H1 (cell line): ENCODE results near the gene CCDC60.

ENCODE experiments used
- JUND ChIP-seq: IDR thresholded peaks from 2 replicates; pipeline ENCODE4 v1.6.1; 2011; ENCODE audit warnings: mild to moderate bottlenecking, improper control_type of control experiment, low read length
- TF ChIP-seq, protein P1 (sequence below): IDR thresholded peaks from 2 replicates; pipeline ENCODE4 v1.6.1; 2011; ENCODE audit warnings: low read length, improper control_type of control experiment

DNA sequence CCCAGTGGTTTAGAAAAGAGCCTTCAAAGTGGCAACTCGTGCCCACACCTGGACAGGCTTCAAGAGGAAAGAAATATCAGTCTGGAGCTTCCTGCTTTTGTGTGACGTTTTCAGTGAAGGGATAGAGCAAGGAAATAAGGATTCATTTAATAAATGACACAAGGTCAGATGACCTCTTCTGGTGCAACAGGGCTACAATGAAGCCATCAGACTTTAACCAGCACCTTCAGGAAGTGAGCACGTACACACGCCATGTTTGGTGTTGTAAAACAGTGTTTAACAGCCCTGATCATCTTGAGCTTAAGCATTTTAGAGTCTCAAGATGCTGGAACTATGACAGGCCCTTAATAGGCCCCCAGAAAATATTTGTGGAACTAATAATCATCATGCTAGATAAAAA lies 59.1 kb downstream of the CCDC60 start:
- TF ChIP-seq, protein P1, sequence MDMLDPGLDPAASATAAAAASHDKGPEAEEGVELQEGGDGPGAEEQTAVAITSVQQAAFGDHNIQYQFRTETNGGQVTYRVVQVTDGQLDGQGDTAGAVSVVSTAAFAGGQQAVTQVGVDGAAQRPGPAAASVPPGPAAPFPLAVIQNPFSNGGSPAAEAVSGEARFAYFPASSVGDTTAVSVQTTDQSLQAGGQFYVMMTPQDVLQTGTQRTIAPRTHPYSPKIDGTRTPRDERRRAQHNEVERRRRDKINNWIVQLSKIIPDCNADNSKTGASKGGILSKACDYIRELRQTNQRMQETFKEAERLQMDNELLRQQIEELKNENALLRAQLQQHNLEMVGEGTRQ: no peak
- TF ChIP-seq JUND: no peak
